Spinal cord (tissue), 10 donors: ENCODE results near the gene RUSC2. TPM values are rescaled to one million over a fixed set of nuclear protein-coding genes. Genes with fewer than 3 reads are reported as not detected.

Source experiments
- DNase-seq, 6 donors: peaks; one replicate each; pipeline versions ENCODE4 v3.0.0 to v3.0.0-alpha.2; 2013 to 2015; ENCODE audit warnings: low spot score in 6 of 6, low read depth in 4 of 6
- H3K27ac ChIP-seq: one replicate; pipeline ENCODE4 v1.5.1; 2013; ENCODE audit warnings: low read depth, low read length, control low read depth
- H3K27me3 ChIP-seq: one replicate; pipeline ENCODE4 v1.6.1; 2013; ENCODE audit warnings: low read length; ENCODE audit not compliant: control insufficient read depth, insufficient read depth
- H3K36me3 ChIP-seq: one replicate; pipeline ENCODE4 v1.6.1; 2013; ENCODE audit warnings: low read length; ENCODE audit not compliant: control insufficient read depth, insufficient read depth
- H3K4me1 ChIP-seq: one replicate; pipeline ENCODE4 v1.6.1; 2013; ENCODE audit warnings: low read length; ENCODE audit not compliant: control insufficient read depth, insufficient read depth
- H3K4me3 ChIP-seq: one replicate; pipeline ENCODE4 v1.5.1; 2013; ENCODE audit warnings: low read depth, low read length, control low read depth
- H3K9me3 ChIP-seq: one replicate; pipeline ENCODE4 v1.6.1; 2013; ENCODE audit warnings: low read length; ENCODE audit not compliant: control insufficient read depth, insufficient read depth
- WGBS: methylation state at CpG from one replicate; pipeline ENCODE4 v1.1.5; 2013; ENCODE audit warnings: missing lambda C conversion rate; ENCODE audit not compliant: insufficient coverage; 5-methylcytosine and 5-hydroxymethylcytosine counted together
- long read RNA-seq, 4 donors: transcript quantifications; one replicate each; lab custom pipeline, GENCODE V29; 2026
- polyA plus RNA-seq, 2 donors: library from polyadenylated mRNA; unstranded; fragments of 120-200 nt; gene quantifications; one replicate each; pipeline ENCODE4 v1.2.1, GENCODE V29; 2013; ENCODE audit not compliant: insufficient read length in 2 of 2
- total RNA-seq, 2 donors: library from RNA; depleted of rRNA in 1 of 2; stranded (reverse); fragments of 120-200 nt in 1 of 2; fragments of >200 nt in 1 of 2; gene quantifications; one replicate each; pipeline versions ENCODE4 v1.2.3 to v1.2.4, GENCODE V29; 2013 to 2014
- donor health status: healthy.

The RUSC2 gene, protein sequence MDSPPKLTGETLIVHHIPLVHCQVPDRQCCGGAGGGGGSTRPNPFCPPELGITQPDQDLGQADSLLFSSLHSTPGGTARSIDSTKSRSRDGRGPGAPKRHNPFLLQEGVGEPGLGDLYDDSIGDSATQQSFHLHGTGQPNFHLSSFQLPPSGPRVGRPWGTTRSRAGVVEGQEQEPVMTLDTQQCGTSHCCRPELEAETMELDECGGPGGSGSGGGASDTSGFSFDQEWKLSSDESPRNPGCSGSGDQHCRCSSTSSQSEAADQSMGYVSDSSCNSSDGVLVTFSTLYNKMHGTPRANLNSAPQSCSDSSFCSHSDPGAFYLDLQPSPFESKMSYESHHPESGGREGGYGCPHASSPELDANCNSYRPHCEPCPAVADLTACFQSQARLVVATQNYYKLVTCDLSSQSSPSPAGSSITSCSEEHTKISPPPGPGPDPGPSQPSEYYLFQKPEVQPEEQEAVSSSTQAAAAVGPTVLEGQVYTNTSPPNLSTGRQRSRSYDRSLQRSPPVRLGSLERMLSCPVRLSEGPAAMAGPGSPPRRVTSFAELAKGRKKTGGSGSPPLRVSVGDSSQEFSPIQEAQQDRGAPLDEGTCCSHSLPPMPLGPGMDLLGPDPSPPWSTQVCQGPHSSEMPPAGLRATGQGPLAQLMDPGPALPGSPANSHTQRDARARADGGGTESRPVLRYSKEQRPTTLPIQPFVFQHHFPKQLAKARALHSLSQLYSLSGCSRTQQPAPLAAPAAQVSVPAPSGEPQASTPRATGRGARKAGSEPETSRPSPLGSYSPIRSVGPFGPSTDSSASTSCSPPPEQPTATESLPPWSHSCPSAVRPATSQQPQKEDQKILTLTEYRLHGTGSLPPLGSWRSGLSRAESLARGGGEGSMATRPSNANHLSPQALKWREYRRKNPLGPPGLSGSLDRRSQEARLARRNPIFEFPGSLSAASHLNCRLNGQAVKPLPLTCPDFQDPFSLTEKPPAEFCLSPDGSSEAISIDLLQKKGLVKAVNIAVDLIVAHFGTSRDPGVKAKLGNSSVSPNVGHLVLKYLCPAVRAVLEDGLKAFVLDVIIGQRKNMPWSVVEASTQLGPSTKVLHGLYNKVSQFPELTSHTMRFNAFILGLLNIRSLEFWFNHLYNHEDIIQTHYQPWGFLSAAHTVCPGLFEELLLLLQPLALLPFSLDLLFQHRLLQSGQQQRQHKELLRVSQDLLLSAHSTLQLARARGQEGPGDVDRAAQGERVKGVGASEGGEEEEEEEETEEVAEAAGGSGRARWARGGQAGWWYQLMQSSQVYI (N-terminal part only)
- 10 to 100 TPM; 29.2 to 32.6 TPM for total RNA-seq
- 10 to 100 TPM; 77.9 to 87.8 TPM for polyA plus RNA-seq
- long read RNA-seq, donor 1, transcript RUSC2-203 (2 exons, 936 nt), result major isoform, 13 of 27 reads
- long read RNA-seq, donor 1, partial matches to known transcripts, result 14 of 27 reads
- long read RNA-seq, donor 1, other reads (novel, unspliced or antisense), result 0 of 27 reads
- long read RNA-seq, donor 2, partial matches to known transcripts, result 20 of 24 reads
- long read RNA-seq, donor 2, other reads (novel, unspliced or antisense), result 0 of 24 reads
- long read RNA-seq, donor 3, full-length matches to known transcripts, result 10 of 28 reads
- long read RNA-seq, donor 3, partial matches to known transcripts, result 18 of 28 reads
- long read RNA-seq, donor 3, other reads (novel, unspliced or antisense), result 0 of 28 reads
- long read RNA-seq, donor 4, full-length matches to known transcripts, result 5 of 5 reads
- long read RNA-seq, donor 4, partial matches to known transcripts, result 0 of 5 reads
- long read RNA-seq, donor 4, other reads (novel, unspliced or antisense), result 0 of 5 reads

DNA sequence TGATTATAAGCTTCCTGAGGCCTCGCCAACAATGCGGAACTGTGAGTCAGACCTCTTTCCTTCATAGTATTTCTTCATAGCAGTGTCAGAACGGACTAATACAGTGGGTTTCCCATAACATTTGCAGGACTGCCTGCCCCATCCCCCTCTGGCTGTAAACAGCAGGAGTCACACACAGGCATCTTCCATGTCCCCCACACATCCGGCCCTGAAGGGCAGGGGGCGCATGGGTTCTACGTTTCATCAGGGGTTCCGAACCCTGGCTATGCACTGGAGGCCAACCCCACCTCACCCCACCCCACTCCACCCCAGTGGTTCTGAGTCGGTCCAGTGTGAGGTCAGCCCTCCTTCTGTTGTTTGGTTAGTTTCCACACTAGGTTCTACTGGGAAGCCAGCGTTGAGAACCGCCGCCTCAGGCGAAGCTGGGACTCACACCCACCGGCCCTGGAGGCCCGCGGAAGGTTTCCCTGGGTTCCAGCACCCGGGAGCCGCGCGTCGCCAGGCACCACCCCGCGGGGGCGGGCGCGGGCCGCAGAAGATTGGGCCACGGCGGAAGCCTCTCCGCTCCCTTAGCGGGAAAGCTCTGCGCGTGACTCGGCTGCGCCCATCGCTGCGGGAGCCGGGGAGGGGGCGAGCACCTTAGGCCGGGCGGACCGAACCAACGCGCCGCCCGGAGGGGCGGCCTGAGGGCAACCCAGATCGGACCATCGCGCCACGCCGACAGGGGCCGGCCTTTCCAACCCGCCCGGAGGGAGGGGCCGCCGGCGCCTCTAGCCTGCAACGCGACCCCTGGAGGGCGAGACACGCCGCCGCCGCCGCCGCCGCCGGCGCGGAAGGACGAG lies at the start of gene RUSC2:
TSS of gene RUSC2 (plus strand) at position 799 of the 842 bp plus-strand sequence. CDS start 56,411 bp downstream, outside the sequence.
- no peaks in the 10 kb centered on the region for H3K36me3 ChIP-seq
- H3K27ac ChIP-seq, result peak within 1 kb of the TSS; percentile 91
- DNase-seq, result peak; percentile 64 to 94 (median 76)
- no peaks in the 10 kb centered on the region for H3K27me3 ChIP-seq
- no peaks in the 10 kb centered on the region for H3K9me3 ChIP-seq
- peak within 1 kb of the TSS; percentile 78 for H3K4me3 ChIP-seq
- 2% methylated on average over 70 of the region's 71 CpGs for WGBS
- H3K4me1 ChIP-seq, result peaks cover 18% of the 10 kb centered on the region

DNA sequence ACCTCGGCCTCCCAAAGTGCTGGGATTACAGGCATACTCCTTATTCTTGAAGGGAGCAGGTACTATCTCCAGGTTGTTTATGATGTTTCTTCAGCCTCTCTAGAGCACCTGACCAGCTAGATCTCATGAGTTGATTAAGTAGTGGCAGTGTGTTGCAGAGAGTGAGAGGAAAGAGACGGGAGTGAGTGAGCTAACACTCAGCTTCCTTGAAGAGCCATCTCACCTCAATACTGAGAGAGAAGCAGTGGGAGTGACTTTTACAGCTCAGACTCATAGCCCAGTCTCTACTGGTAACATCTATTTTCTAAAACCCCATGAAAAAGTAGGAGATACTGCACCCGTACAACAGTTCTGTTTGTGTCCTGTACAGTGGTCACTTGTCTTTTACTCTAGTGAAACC lies 43.9 kb upstream of the RUSC2 start:
- Histone ChIP-seq H3K4me3 (no peak overlapping the region), H3K27me3 (no peaks in the 10 kb centered on the region), H3K4me1 (no peaks in the 10 kb centered on the region), H3K27ac (no peak overlapping the region), H3K36me3 (no peaks in the 10 kb centered on the region), H3K9me3 (no peaks in the 10 kb centered on the region)
- DNase-seq, result no peak
- 100% methylated on average over 1 of the region's 3 CpGs for WGBS

DNA sequence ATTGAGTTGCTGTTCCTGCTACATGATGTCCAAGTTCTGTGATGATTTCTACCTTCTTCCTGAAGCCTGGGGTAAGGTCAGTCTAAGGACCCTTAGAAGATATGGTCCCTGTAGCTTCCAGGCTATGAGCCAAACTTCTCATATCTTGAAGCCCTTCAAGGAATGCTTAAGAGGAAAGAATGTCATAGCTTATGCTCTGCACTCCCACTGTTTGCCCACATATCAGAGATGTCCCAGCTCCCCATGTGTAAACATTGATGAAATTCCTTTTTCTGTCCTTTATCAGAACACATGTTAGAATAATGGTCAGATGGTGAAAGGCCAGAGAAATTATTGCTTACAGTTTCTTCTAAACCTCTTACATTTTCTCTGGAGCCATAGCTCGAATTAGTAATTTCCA lies 41.4 kb upstream of the RUSC2 start:
- Histone ChIP-seq H3K27ac (no peak overlapping the region), H3K9me3 (no peaks in the 10 kb centered on the region), H3K4me3 (no peak overlapping the region), H3K27me3 (no peaks in the 10 kb centered on the region), H3K36me3 (no peaks in the 10 kb centered on the region), H3K4me1 (no peaks in the 10 kb centered on the region)
- DNase-seq, result no peak
- WGBS, result 71% methylated on average over 1 of the region's 1 CpG

DNA sequence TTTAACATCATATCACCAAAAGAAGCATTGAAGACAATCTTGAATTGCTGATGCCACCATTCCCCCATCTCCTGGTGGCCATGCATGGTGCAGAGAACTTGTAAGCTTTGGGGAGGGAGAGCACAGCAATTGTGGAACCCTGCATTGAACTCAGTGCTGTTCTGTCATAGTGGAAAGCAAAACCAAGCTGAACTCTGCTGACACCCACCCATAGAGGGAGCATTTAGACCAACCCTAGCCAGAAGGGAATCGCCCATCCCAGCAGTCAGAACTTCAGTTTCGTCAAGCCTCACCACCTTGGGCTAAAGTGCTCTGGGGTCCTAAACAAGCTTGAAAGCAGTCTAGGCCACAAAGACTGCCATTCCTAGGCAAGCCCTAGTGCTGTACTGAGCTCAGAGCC lies 37.4 kb upstream of the RUSC2 start:
- DNase-seq, result no peak
- no peak overlapping the region for H3K27ac ChIP-seq
- 93% methylated on average over 2 of the region's 2 CpGs for WGBS
- H3K9me3 ChIP-seq, result peaks cover 3% of the 10 kb centered on the region
- H3K4me1 ChIP-seq, result no peaks in the 10 kb centered on the region
- no peaks in the 10 kb centered on the region for H3K36me3 ChIP-seq
- H3K4me3 ChIP-seq, result no peak overlapping the region
- no peaks in the 10 kb centered on the region for H3K27me3 ChIP-seq

DNA sequence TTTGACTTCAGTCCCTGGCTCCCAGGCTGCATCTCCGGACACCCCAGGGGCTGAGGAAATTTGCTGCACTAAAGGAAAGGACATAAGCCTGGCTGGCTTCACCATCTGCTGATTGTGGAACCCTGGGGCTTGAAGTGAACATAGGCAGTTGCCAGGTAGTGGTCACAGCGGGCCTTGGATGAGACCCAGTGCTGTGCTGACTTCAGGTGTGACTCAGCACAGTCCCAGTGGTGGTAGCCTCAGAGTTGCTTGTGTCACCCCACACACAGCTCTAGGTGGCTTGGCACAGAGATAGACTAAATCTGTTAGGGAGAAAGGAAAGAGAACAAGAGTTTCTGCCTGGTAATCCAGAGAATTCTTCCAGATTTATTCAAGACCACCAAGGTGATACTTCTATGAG lies 36.1 kb upstream of the RUSC2 start:
- 85% methylated on average over 2 of the region's 2 CpGs for WGBS
- no peak for DNase-seq
- Histone ChIP-seq H3K27me3 (no peaks in the 10 kb centered on the region), H3K4me3 (no peak overlapping the region), H3K4me1 (no peaks in the 10 kb centered on the region), H3K9me3 (peaks cover 3% of the 10 kb centered on the region), H3K36me3 (no peaks in the 10 kb centered on the region), H3K27ac (no peak overlapping the region)

DNA sequence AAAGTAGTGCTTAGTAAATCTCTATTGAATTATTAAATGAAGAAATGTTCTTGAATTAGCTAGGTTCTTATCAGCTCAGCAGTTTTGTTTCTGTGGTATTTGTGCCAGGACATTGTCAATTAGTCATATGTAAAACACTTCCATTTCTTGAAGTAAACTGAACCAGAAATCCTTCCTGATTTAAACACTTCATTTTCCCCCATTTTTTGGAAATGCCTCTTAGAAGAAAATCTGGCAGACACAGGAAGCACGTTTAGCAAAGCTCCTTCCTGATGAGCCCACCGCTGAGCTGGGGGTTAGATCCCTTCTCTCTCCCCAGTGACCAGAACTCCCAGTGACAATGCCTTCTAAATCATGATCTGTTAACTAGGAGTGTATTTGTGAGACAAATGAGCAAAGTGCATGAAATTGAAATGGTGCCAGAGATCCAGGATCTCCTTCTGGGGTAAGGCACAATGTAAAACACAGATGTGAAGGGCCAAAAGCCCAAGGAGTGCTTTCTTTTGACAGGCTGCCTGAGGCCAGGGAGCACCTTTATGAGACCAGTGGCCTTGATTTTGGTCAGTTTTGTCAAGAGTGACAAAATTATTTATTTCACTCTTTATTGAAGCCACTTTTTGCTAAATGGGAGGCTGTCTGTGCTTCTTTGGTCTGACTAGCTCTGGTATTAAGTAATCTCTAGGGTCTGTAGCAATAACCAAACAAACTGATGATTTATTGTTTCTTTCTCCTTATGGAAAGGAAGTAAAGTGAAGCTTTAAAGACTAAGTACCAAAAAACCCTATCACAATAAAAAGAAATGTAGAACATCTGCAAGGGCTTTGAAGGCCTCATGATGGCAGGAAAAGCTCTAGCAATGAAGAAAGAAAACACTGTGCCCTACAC lies 25.5 kb upstream of the RUSC2 start:
- no peaks in the 10 kb centered on the region for H3K4me1 ChIP-seq
- no peak for DNase-seq
- 47% methylated on average over 2 of the region's 2 CpGs for WGBS
- H3K27ac ChIP-seq, result no peak overlapping the region
- no peaks in the 10 kb centered on the region for H3K27me3 ChIP-seq
- H3K36me3 ChIP-seq, result no peaks in the 10 kb centered on the region
- peaks cover 1% of the 10 kb centered on the region for H3K9me3 ChIP-seq
- H3K4me3 ChIP-seq, result no peak overlapping the region

DNA sequence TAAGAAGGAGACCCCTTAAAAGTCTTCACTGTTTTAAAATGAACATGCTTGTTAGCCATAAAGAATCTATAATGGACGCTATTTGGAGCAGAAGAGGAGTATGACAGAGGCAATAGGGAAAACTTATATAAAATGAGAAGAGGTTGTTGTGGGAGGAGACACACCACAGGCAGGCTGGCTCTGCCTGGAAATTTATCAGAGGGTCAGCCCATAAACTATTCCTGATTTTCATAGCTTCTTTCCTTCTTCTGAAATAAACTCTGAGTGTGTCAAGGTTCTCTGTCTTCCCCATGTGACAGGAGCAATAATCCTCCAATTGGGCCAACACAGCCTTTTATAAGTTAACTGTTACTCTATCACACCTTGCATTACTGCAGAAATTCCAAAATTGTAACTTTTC lies 19.6 kb upstream of the RUSC2 start:
- H3K36me3 ChIP-seq, result no peaks in the 10 kb centered on the region
- no CpG with 5 or more reads among the region's 1 CpG for WGBS
- no peak for DNase-seq
- H3K9me3 ChIP-seq, result no peaks in the 10 kb centered on the region
- no peaks in the 10 kb centered on the region for H3K4me1 ChIP-seq
- H3K27ac ChIP-seq, result no peak overlapping the region
- no peaks in the 10 kb centered on the region for H3K27me3 ChIP-seq
- no peak overlapping the region for H3K4me3 ChIP-seq
